ENCODE results near the gene STAB1. TPM values are rescaled to one million over a fixed set of nuclear protein-coding genes. Genes with fewer than 3 reads are reported as not detected.

STAB1 gene
- total and polyA plus RNA-seq, 2 of the 8 experiments (the other 6 are each of a cell fraction or from before 2014, with no cell fraction given), result 1.0 to 1.9 TPM

GRCh38 chr3:52539010-52539653 is 44.0 kb downstream of the STAB1 start (continued):
- TF ChIP-seq CHD7 (IDR thresholded peaks at IDR 0.05; ENCODE audit: insufficient replicate concordance, low read length) (no peak), JUND (IDR thresholded peaks at IDR 0.05; ENCODE audit: low read length) (no peak), CREB1 (IDR thresholded peaks at IDR 0.05) (no peak), NANOG (IDR thresholded peaks at IDR 0.05; ENCODE audit: insufficient read depth, low read depth, low read length, poor library complexity, severe bottlenecking) (no peak), GABPA (IDR thresholded peaks at IDR 0.05; ENCODE audit: borderline replicate concordance, insufficient read depth, low read length) (no peak), POU5F1 (IDR thresholded peaks at IDR 0.05; ENCODE audit: low read depth, low read length) (no peak), KDM5A (IDR thresholded peaks at IDR 0.05; ENCODE audit: low read length) (no peak), HDAC2 (IDR thresholded peaks at IDR 0.05; ENCODE audit: borderline replicate concordance in 1 of 2, low read depth in 2 of 2, low read length in 2 of 2) (no peak), POLR2A (IDR thresholded peaks at IDR 0.05; ENCODE audit: control extremely low read depth in 1 of 2, low read depth in 2 of 2, low read length in 2 of 2) (no peak), FOSL1 (IDR thresholded peaks at IDR 0.05; ENCODE audit: insufficient read depth, low read depth, low read length) (no peak), BACH1 (IDR thresholded peaks at IDR 0.05; ENCODE audit: low read length) (no peak)
